HG02970 (cell line): ENCODE measurements around the gene PTGER3.

Experiments
- ATAC-seq: cut with Tn5 transposase; IDR thresholded peaks from one replicate; pipeline ENCODE4 v1.9.1; 2021; ENCODE audit warnings: mild to moderate bottlenecking, moderate library complexity, moderate number of reproducible peaks; ENCODE audit not compliant: unreplicated experiment, low FRiP score

PTGER3 gene

GRCh38 chr1:71047635-71048607 is at the start of gene PTGER3:
Gene PTGER3, minus strand, starts transcription at chr1:71047816. Its CDS starts 239 bp downstream, at chr1:71047577.
- ATAC-seq = no peak

GRCh38 chr1:71094913-71095312 is 47.3 kb upstream of the PTGER3 start:
- ATAC-seq = no peak

- ATAC-seq = no peak
Measured at GRCh38 chr1:71093938-71094337, 46.3 kb upstream of the PTGER3 start.

GRCh38 chr1:71089536-71090270 is 42.1 kb upstream of the PTGER3 start:
- ATAC-seq = no peak

GRCh38 chr1:71088645-71089287 is 41.1 kb upstream of the PTGER3 start:
- no peak for ATAC-seq

- ATAC-seq = no peak
Measured at GRCh38 chr1:71087713-71088112, 40.1 kb upstream of the PTGER3 start.

- no peak for ATAC-seq
Measured at GRCh38 chr1:71087060-71087459, 39.4 kb upstream of the PTGER3 start.

- no peak for ATAC-seq
Measured at GRCh38 chr1:71086331-71086730, 38.7 kb upstream of the PTGER3 start.

GRCh38 chr1:71083271-71083670 is 35.7 kb upstream of the PTGER3 start:
- no peak for ATAC-seq

GRCh38 chr1:71081697-71082080 is 34.1 kb upstream of the PTGER3 start:
- ATAC-seq = no peak

GRCh38 chr1:71080739-71081696 is 33.4 kb upstream of the PTGER3 start, which contains the start of gene ZRANB2:
Gene ZRANB2, minus strand, starts transcription at chr1:71081035. Its CDS starts 40 bp downstream, at chr1:71080995.
- peak; percentile 100 for ATAC-seq

GRCh38 chr1:71080230-71080738 is 32.7 kb upstream of the PTGER3 start:
- no peak for ATAC-seq

- no peak for ATAC-seq
Measured at GRCh38 chr1:71074681-71075080, 27.1 kb upstream of the PTGER3 start.

- no peak for ATAC-seq
Measured at GRCh38 chr1:71072273-71072672, 24.7 kb upstream of the PTGER3 start.

- ATAC-seq = no peak
Measured at GRCh38 chr1:71071720-71072119, 24.1 kb upstream of the PTGER3 start.

GRCh38 chr1:71068325-71069240 is 21.0 kb upstream of the PTGER3 start:
- no peak for ATAC-seq

- no peak for ATAC-seq
Measured at GRCh38 chr1:71054791-71055190, 7.2 kb upstream of the PTGER3 start.

- ATAC-seq = no peak
Measured at GRCh38 chr1:71054281-71054731, 6.7 kb upstream of the PTGER3 start.
